Liver (tissue), 9 donors: Measurements from ENCODE around the gene PIP5K1C. TPM values are rescaled to one million over a fixed set of nuclear protein-coding genes. Genes with fewer than 3 reads are reported as not detected.

Experiments
- DNase-seq: peaks from one replicate; pipeline ENCODE4 v3.0.0-alpha.2; 2017; ENCODE audit warnings: low spot score
- H3K27ac ChIP-seq, 2 donors: one replicate each; pipeline ENCODE4 v1.7.0; 2013; ENCODE audit warnings: inconsistent platforms in 2 of 2, low read length in 2 of 2, control low read depth in 1 of 2, low read depth in 1 of 2, mild to moderate bottlenecking in 1 of 2
- H3K27me3 ChIP-seq, 4 donors: one replicate each; pipeline versions ENCODE4 v1.6.1 to v1.7.0; 2013; ENCODE audit warnings: low read length in 3 of 4, inconsistent platforms in 1 of 4, mild to moderate bottlenecking in 1 of 4, moderate library complexity in 1 of 4; ENCODE audit not compliant: control insufficient read depth in 4 of 4, insufficient read depth in 4 of 4
- H3K36me3 ChIP-seq, 4 donors: one replicate each; pipeline versions ENCODE4 v1.6.1 to v1.7.0; 2013; ENCODE audit warnings: low read length in 3 of 4, mild to moderate bottlenecking in 3 of 4, low read depth in 1 of 4, moderate library complexity in 1 of 4; ENCODE audit not compliant: control insufficient read depth in 4 of 4, insufficient read depth in 3 of 4
- H3K4me1 ChIP-seq, 4 donors: one replicate each; pipeline versions ENCODE4 v1.6.1 to v1.7.0; 2013; ENCODE audit warnings: low read length in 3 of 4, mild to moderate bottlenecking in 3 of 4, moderate library complexity in 1 of 4; ENCODE audit not compliant: control insufficient read depth in 4 of 4, insufficient read depth in 4 of 4
- H3K4me3 ChIP-seq, 3 donors: one replicate each; pipeline versions ENCODE4 v1.6.1 to v1.7.0; 2013; ENCODE audit warnings: low read length in 3 of 3, control low read depth in 1 of 3, low read depth in 1 of 3, mild to moderate bottlenecking in 1 of 3
- H3K9ac ChIP-seq, 2 donors: one replicate each; pipeline ENCODE4 v1.7.0; 2013; ENCODE audit warnings: low read length in 2 of 2, mild to moderate bottlenecking in 2 of 2, moderate library complexity in 2 of 2, control low read depth in 1 of 2, low read depth in 1 of 2
- H3K9me3 ChIP-seq, 4 donors: one replicate each; pipeline versions ENCODE4 v1.6.1 to v1.7.0; 2013; ENCODE audit warnings: low read length in 3 of 4; ENCODE audit not compliant: control insufficient read depth in 4 of 4
- EGR1 ChIP-seq, 2 donors: IDR thresholded peaks; 2 replicates each; pipeline ENCODE4 v1.6.1; 2016 to 2018; ENCODE audit warnings: antibody characterized with exemption in 2 of 2, low read depth in 2 of 2
- FOXA1 ChIP-seq: IDR thresholded peaks from 2 replicates; pipeline ENCODE4 v1.6.1; 2016; ENCODE audit warnings: antibody characterized with exemption
- FOXA2 ChIP-seq: IDR thresholded peaks from 2 replicates; pipeline ENCODE4 v1.6.1; 2016; ENCODE audit warnings: antibody characterized with exemption
- GABPA ChIP-seq, 2 donors: IDR thresholded peaks in 1 of 2; conservative IDR thresholded peaks in 1 of 2; 2 replicates each; pipeline ENCODE4 v1.6.1; 2016; ENCODE audit warnings: antibody characterized with exemption in 2 of 2, mild to moderate bottlenecking in 1 of 2, moderate library complexity in 1 of 2
- HNF4A ChIP-seq, 2 donors: conservative IDR thresholded peaks; 2 replicates each; pipeline ENCODE4 v1.6.1; 2016; ENCODE audit warnings: antibody characterized with exemption in 2 of 2, mild to moderate bottlenecking in 2 of 2
- HNF4G ChIP-seq: IDR thresholded peaks from 2 replicates; pipeline ENCODE4 v1.6.1; 2016; ENCODE audit warnings: antibody characterized with exemption
- JUND ChIP-seq, 2 donors: IDR thresholded peaks; 2 replicates each; pipeline ENCODE4 v1.6.1; 2016; ENCODE audit warnings: antibody characterized with exemption in 2 of 2
- NR2F2 ChIP-seq: IDR thresholded peaks from 2 replicates; pipeline ENCODE4 v1.6.1; 2016; ENCODE audit warnings: antibody characterized with exemption
- RAD21 ChIP-seq, 2 donors: IDR thresholded peaks; 2 replicates each; pipeline ENCODE4 v1.6.1; 2016; ENCODE audit warnings: antibody characterized with exemption in 2 of 2, mild to moderate bottlenecking in 2 of 2
- RXRA ChIP-seq, 2 donors: IDR thresholded peaks; 2 replicates each; pipeline ENCODE4 v1.6.1; 2017 to 2018; ENCODE audit warnings: antibody characterized with exemption in 2 of 2, mild to moderate bottlenecking in 1 of 2
- SP1 ChIP-seq: IDR thresholded peaks from 2 replicates; pipeline ENCODE4 v1.6.1; 2018; ENCODE audit warnings: antibody characterized with exemption, mild to moderate bottlenecking
- TAF1 ChIP-seq: conservative IDR thresholded peaks from 2 replicates; pipeline ENCODE4 v1.6.1; 2016; ENCODE audit warnings: antibody characterized with exemption, mild to moderate bottlenecking
- YY1 ChIP-seq: IDR thresholded peaks from 2 replicates; pipeline ENCODE4 v1.6.1; 2016; ENCODE audit warnings: antibody characterized with exemption, mild to moderate bottlenecking
- WGBS: extraction: QIAGEN DNeasy Blood & Tissue Kit; methylation state at CpG from one replicate; pipeline ENCODE4 v1.1.7; 2013; 5-methylcytosine and 5-hydroxymethylcytosine counted together
- polyA plus RNA-seq, 2 donors: library from polyadenylated mRNA; stranded (reverse) in 1 of 2; unstranded in 1 of 2; fragments of 200-250 nt in 1 of 2; fragments of >200 nt in 1 of 2; fragmentation: Nextera tagmentation in 1 of 2; extraction: Ambion mirVana in 1 of 2; gene quantifications; one replicate each; pipeline versions ENCODE4 v1.2.1 to v1.2.3, GENCODE V29; 2013 to 2015
- total RNA-seq, 2 donors: library from RNA; depleted of rRNA; stranded (reverse); fragments of >200 nt; gene quantifications; one replicate each; pipeline ENCODE4 v1.2.3, GENCODE V29; 2014
- TF ChIP-seq, protein P1 (sequence below): IDR thresholded peaks from 2 replicates; pipeline ENCODE4 v1.6.1; 2016; ENCODE audit warnings: antibody characterized with exemption
- TF ChIP-seq, protein P2 (sequence below): IDR thresholded peaks from 2 replicates; pipeline ENCODE4 v1.6.1; 2016; ENCODE audit warnings: antibody characterized with exemption
- TF ChIP-seq, protein P3 (sequence below): IDR thresholded peaks from 2 replicates; pipeline ENCODE4 v1.6.1; 2016; ENCODE audit warnings: antibody characterized with exemption, mild to moderate bottlenecking
- TF ChIP-seq, protein P4 (sequence below): IDR thresholded peaks from 2 replicates; pipeline ENCODE4 v1.6.1; 2016; ENCODE audit warnings: antibody characterized with exemption
- donor health status: healthy.
- donor health status: healthy.
- donor health status: healthy.
- donor health status: healthy.
- donor health status: healthy.

PIP5K1C gene
- total and polyA plus RNA-seq, 4 donors: 1.8 to 7.4 (median 6.0) TPM

DNA sequence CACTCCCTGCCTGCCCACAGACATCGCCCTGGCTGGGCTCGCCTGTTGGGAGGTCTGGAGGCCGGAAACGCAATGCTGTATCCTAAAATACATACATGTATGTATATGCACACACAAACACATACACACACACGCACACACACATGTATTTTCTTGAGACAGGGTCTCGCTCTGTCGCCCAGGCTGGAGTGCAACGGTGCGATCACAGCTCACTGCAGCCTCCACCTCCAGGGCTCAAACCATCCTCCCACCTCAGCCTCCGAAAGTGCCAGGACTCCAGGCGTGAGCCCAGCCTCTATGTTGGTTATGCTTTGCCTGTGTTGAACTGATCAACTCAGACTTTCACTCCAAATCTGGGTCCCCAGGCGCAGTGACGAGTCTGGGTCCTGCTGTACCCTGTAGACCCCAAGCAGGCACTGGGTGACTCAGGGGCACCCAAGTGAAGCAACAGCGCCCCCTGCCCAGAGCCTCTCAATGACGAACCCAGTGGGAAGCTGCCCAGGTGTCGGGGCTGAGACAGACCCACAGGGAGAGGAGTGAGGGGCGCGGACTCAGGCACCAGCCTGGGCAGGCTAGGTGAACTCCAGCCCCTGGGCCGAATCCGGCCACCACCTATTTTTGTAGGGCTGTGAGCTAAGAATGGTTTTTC lies 46.3 kb downstream of the PIP5K1C start:
- Histone ChIP-seq H3K36me3 (peaks cover 0 to 17% (median 8%) of the 10 kb centered on the region in 4 donors), H3K9ac (no peak overlapping the region), H3K9me3 (no peaks in the 10 kb centered on the region), H3K27me3 (no peaks in the 10 kb centered on the region), H3K4me3 (no peak overlapping the region), H3K4me1 (peaks cover 9 to 26% (median 20%) of the 10 kb centered on the region in 4 donors), H3K27ac (no peak overlapping the region)
- no peak for DNase-seq
- WGBS: 97% methylated on average over 20 of the region's 20 CpGs
- TF ChIP-seq, protein P1, sequence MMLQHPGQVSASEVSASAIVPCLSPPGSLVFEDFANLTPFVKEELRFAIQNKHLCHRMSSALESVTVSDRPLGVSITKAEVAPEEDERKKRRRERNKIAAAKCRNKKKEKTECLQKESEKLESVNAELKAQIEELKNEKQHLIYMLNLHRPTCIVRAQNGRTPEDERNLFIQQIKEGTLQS: no peak
- TF ChIP-seq EGR1 (IDR thresholded peaks at IDR 0.05; ENCODE audit: low read depth in 2 of 2): no peak
- TF ChIP-seq SP1: no peak
- TF ChIP-seq RXRA (IDR thresholded peaks at IDR 0.05): no peak
- no peak for TF ChIP-seq GABPA (IDR thresholded peaks at IDR 0.05 in 1 of 2, conservative IDR thresholded peaks at IDR 0.05 in 1 of 2)
- TF ChIP-seq FOXA1: no peak
- TF ChIP-seq HNF4A (conservative IDR thresholded peaks at IDR 0.05): no peak
- TF ChIP-seq TAF1: no peak

DNA sequence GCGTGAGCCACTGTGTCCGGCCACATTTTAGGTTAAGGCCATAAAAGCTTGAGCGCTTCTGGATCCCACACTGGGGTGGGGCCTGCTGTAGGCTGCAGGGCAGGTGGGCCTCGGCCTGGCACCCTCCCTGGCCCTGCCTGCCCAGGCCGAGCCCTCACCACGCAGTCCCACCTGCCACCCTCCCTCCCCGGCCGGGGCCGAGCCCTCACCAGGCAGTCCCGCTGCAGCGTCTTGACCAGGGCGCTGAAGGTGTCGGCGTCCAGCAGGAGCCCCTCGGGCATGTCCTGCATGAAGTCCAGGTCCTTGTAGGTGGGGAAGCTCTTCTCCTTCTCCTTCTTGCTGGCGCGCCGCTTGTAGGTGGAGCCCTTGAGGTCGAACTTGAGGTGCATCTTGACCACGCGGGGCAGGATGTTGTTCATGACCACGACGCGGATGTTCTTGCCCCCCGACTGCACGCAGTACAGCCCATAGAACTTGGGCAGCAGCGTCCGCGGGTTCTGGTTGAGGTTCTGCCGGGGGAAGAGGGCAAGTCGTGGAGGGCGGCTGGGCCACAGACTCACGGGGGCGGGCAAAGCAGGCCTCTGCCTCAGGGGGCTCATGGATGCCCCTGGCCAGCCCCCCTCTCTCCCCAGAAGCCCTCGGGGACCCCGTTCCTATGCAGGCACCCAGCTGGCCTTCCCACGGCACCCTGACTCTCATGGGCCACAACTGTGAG lies 47.0 kb downstream of the PIP5K1C start:
- no peak for TF ChIP-seq HNF4A (conservative IDR thresholded peaks at IDR 0.05)
- no peak for TF ChIP-seq NR2F2
- no peak for TF ChIP-seq HNF4G
- no peak for TF ChIP-seq SP1
- Histone ChIP-seq H3K36me3 (peaks cover 0 to 17% (median 9%) of the 10 kb centered on the region in 4 donors), H3K9me3 (no peaks in the 10 kb centered on the region), H3K4me3 (no peak overlapping the region), H3K27me3 (no peaks in the 10 kb centered on the region), H3K27ac (no peak overlapping the region), H3K9ac (no peak overlapping the region), H3K4me1 (peaks cover 6 to 19% (median 13%) of the 10 kb centered on the region in 4 donors)
- no peak for DNase-seq
- WGBS: 95% methylated on average over 37 of the region's 37 CpGs

DNA sequence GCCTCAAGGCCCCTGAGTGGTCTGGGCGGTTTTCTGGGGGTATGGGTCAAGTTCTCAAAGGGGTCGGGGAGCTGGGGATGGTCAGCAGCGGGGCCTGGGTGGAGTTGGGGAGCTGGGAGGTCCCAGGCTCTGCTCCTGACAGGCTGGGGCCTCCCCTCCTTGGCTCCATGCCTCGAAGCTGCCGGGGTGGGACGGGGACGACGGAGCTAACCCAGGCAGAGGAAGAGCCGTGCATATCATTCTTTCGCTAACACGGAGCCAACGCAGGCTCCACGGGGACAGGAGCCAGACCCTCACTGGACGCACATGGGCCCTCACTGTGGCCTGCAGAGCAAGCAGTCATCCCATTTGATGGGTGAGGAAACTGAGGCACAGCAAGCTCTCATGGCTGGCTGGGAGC lies 47.8 kb downstream of the PIP5K1C start:
- 96% methylated on average over 14 of the region's 14 CpGs for WGBS
- Histone ChIP-seq H3K9me3 (no peaks in the 10 kb centered on the region), H3K4me3 (no peak overlapping the region), H3K27ac (no peak overlapping the region), H3K27me3 (no peaks in the 10 kb centered on the region), H3K4me1 (peaks cover 2 to 11% (median 6%) of the 10 kb centered on the region in 4 donors), H3K36me3 (peaks cover 0 to 17% (median 9%) of the 10 kb centered on the region in 4 donors), H3K9ac (no peak overlapping the region)
- DNase-seq: no peak
- TF ChIP-seq, protein P2, sequence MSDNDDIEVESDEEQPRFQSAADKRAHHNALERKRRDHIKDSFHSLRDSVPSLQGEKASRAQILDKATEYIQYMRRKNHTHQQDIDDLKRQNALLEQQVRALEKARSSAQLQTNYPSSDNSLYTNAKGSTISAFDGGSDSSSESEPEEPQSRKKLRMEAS: no peak
- no peak for TF ChIP-seq FOXA1
- no peak for TF ChIP-seq RAD21 (IDR thresholded peaks at IDR 0.05)
- no peak for TF ChIP-seq FOXA2
- no peak for TF ChIP-seq EGR1 (IDR thresholded peaks at IDR 0.05; ENCODE audit: low read depth in 2 of 2)
- TF ChIP-seq, protein P1: no peak
- no peak for TF ChIP-seq TAF1
- TF ChIP-seq NR2F2: no peak
- no peak for TF ChIP-seq HNF4A (conservative IDR thresholded peaks at IDR 0.05)
- no peak for TF ChIP-seq RXRA (IDR thresholded peaks at IDR 0.05)
- no peak for TF ChIP-seq GABPA (IDR thresholded peaks at IDR 0.05 in 1 of 2, conservative IDR thresholded peaks at IDR 0.05 in 1 of 2)
- TF ChIP-seq SP1: no peak
- TF ChIP-seq YY1: no peak
- TF ChIP-seq, protein P3, sequence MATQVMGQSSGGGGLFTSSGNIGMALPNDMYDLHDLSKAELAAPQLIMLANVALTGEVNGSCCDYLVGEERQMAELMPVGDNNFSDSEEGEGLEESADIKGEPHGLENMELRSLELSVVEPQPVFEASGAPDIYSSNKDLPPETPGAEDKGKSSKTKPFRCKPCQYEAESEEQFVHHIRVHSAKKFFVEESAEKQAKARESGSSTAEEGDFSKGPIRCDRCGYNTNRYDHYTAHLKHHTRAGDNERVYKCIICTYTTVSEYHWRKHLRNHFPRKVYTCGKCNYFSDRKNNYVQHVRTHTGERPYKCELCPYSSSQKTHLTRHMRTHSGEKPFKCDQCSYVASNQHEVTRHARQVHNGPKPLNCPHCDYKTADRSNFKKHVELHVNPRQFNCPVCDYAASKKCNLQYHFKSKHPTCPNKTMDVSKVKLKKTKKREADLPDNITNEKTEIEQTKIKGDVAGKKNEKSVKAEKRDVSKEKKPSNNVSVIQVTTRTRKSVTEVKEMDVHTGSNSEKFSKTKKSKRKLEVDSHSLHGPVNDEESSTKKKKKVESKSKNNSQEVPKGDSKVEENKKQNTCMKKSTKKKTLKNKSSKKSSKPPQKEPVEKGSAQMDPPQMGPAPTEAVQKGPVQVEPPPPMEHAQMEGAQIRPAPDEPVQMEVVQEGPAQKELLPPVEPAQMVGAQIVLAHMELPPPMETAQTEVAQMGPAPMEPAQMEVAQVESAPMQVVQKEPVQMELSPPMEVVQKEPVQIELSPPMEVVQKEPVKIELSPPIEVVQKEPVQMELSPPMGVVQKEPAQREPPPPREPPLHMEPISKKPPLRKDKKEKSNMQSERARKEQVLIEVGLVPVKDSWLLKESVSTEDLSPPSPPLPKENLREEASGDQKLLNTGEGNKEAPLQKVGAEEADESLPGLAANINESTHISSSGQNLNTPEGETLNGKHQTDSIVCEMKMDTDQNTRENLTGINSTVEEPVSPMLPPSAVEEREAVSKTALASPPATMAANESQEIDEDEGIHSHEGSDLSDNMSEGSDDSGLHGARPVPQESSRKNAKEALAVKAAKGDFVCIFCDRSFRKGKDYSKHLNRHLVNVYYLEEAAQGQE: no peak
- TF ChIP-seq HNF4G: no peak
- TF ChIP-seq, protein P4, sequence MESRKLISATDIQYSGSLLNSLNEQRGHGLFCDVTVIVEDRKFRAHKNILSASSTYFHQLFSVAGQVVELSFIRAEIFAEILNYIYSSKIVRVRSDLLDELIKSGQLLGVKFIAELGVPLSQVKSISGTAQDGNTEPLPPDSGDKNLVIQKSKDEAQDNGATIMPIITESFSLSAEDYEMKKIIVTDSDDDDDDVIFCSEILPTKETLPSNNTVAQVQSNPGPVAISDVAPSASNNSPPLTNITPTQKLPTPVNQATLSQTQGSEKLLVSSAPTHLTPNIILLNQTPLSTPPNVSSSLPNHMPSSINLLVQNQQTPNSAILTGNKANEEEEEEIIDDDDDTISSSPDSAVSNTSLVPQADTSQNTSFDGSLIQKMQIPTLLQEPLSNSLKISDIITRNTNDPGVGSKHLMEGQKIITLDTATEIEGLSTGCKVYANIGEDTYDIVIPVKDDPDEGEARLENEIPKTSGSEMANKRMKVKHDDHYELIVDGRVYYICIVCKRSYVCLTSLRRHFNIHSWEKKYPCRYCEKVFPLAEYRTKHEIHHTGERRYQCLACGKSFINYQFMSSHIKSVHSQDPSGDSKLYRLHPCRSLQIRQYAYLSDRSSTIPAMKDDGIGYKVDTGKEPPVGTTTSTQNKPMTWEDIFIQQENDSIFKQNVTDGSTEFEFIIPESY: no peak
- no peak for TF ChIP-seq JUND (IDR thresholded peaks at IDR 0.05)
